HEK293T (cell line): ENCODE results near the gene ZNF83.
"Not testable (repeated sequence)": the region's sequence is repeated elsewhere in the genome, so short reads cannot be mapped to it uniquely, and the experiment has no call there.

ENCODE experiments used
- HDGF ChIP-seq: fragments of 450-650 bp; IDR thresholded peaks from 2 replicates; pipeline ENCODE4 v1.6.1; 2017; ENCODE audit warnings: antibody characterized with exemption, borderline replicate concordance
- ZNF384 ChIP-seq: fragments of 450-650 bp; IDR thresholded peaks from 2 replicates; pipeline ENCODE4 v1.6.1; 2016
- TF ChIP-seq, protein P1 (sequence below): fragments of 450-650 bp; IDR thresholded peaks from 2 replicates; pipeline ENCODE4 v1.6.1; 2016

DNA sequence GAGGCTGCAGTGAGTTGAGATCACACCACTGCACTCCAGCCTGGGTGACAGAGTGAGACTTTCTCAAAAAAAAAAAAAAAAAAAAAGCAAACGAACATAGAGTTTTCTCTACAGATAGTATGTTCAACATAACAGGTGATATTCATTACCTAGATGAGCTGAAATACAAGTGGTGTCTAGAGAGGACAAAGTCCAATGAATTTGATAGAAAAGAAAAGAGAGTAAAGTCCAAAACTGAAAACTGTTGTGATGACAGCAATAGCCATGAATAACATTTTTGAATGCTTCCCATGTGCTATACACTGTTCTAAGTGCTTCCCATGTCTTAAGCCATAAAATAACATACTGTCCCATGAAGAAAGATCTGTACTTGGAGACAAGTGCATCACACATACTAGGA is 43.1 kb upstream of the ZNF83 start:
- not testable (repeated sequence) for TF ChIP-seq HDGF, ZNF384
- TF ChIP-seq, protein P1, sequence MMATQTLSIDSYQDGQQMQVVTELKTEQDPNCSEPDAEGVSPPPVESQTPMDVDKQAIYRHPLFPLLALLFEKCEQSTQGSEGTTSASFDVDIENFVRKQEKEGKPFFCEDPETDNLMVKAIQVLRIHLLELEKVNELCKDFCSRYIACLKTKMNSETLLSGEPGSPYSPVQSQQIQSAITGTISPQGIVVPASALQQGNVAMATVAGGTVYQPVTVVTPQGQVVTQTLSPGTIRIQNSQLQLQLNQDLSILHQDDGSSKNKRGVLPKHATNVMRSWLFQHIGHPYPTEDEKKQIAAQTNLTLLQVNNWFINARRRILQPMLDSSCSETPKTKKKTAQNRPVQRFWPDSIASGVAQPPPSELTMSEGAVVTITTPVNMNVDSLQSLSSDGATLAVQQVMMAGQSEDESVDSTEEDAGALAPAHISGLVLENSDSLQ = not testable (repeated sequence)
